HS-5 (cell line): ENCODE results near the gene TNFRSF9.
"Not testable (repeated sequence)": the region's sequence is repeated elsewhere in the genome, so short reads cannot be mapped to it uniquely, and the experiment has no call there.

ENCODE experiments used
- DNase-seq: peaks from one replicate; pipeline ENCODE4 v3.0.0-alpha.2; 2012; ENCODE audit warnings: low read depth

TNFRSF9 gene

GRCh38 chr1:7940745-7941436, at the start of gene TNFRSF9:
Gene TNFRSF9 (minus strand): TSS chr1:7940839. CDS start chr1:7939994, 845 bp downstream.
- DNase-seq = no peak

GRCh38 chr1:7989762-7990428, 49.3 kb upstream of the TNFRSF9 start:
- DNase-seq = no peak

GRCh38 chr1:7988576-7988975, 47.9 kb upstream of the TNFRSF9 start:
- no peak for DNase-seq

- no peak for DNase-seq
Measured at GRCh38 chr1:7987528-7987927, 46.9 kb upstream of the TNFRSF9 start.

- DNase-seq = no peak
Measured at GRCh38 chr1:7985851-7986612, 45.4 kb upstream of the TNFRSF9 start.

- no peak for DNase-seq
Measured at GRCh38 chr1:7984811-7985210, 44.2 kb upstream of the TNFRSF9 start.

- DNase-seq = no peak
Measured at GRCh38 chr1:7983086-7983778, 42.6 kb upstream of the TNFRSF9 start.

GRCh38 chr1:7980984-7981383, 40.3 kb upstream of the TNFRSF9 start:
- DNase-seq = no peak

- DNase-seq = peak; percentile 36
Measured at GRCh38 chr1:7975212-7975865, 34.7 kb upstream of the TNFRSF9 start.

GRCh38 chr1:7973086-7973485, 32.4 kb upstream of the TNFRSF9 start:
- no peak for DNase-seq

GRCh38 chr1:7972285-7972684, 31.6 kb upstream of the TNFRSF9 start:
- DNase-seq = no peak

- no peak for DNase-seq
Measured at GRCh38 chr1:7971024-7971423, 30.4 kb upstream of the TNFRSF9 start.

- no peak for DNase-seq
Measured at GRCh38 chr1:7970246-7970645, 29.6 kb upstream of the TNFRSF9 start.

GRCh38 chr1:7967651-7968050, 27.0 kb upstream of the TNFRSF9 start:
- no peak for DNase-seq

GRCh38 chr1:7967196-7967595, 26.6 kb upstream of the TNFRSF9 start:
- no peak for DNase-seq

GRCh38 chr1:7964476-7964875, 23.8 kb upstream of the TNFRSF9 start:
- no peak for DNase-seq

- not testable (repeated sequence) for DNase-seq
Measured at GRCh38 chr1:7963841-7964240, 23.2 kb upstream of the TNFRSF9 start.

GRCh38 chr1:7963378-7963730, 22.7 kb upstream of the TNFRSF9 start:
- DNase-seq = not testable (repeated sequence)

- DNase-seq = no peak
Measured at GRCh38 chr1:7962636-7963377, 22.2 kb upstream of the TNFRSF9 start.

- peak; percentile 30 for DNase-seq
Measured at GRCh38 chr1:7962014-7962335, 21.3 kb upstream of the TNFRSF9 start.
